HG02973 (cell line): ENCODE data around the gene MICU2.

Source experiments
- ATAC-seq: cut with Tn5 transposase; IDR thresholded peaks from one replicate; pipeline ENCODE4 v1.9.1; 2021; ENCODE audit warnings: moderate library complexity; ENCODE audit not compliant: unreplicated experiment

Gene MICU2

GRCh38 chr13:21504379-21504778, 99.6 kb downstream of the MICU2 start:
- no peak for ATAC-seq

- ATAC-seq = no peak
Measured at GRCh38 chr13:21501686-21502085, 102.3 kb downstream of the MICU2 start.

GRCh38 chr13:21486322-21486721, 117.6 kb downstream of the MICU2 start:
- no peak for ATAC-seq

- no peak for ATAC-seq
Measured at GRCh38 chr13:21483748-21484147, 120.2 kb downstream of the MICU2 start.

- ATAC-seq = no peak
Measured at GRCh38 chr13:21481359-21481758, 122.6 kb downstream of the MICU2 start.

- ATAC-seq = no peak
Measured at GRCh38 chr13:21478881-21479808, 124.8 kb downstream of the MICU2 start.

- peak; percentile 74 for ATAC-seq
Measured at GRCh38 chr13:21476893-21477472, 127.0 kb downstream of the MICU2 start.

GRCh38 chr13:21475115-21475514, 128.9 kb downstream of the MICU2 start:
- no peak for ATAC-seq

GRCh38 chr13:21470785-21471184, 133.2 kb downstream of the MICU2 start:
- no peak for ATAC-seq

GRCh38 chr13:21466527-21466926, 137.4 kb downstream of the MICU2 start:
- no peak for ATAC-seq

- no peak for ATAC-seq
Measured at GRCh38 chr13:21465710-21466160, 138.2 kb downstream of the MICU2 start.

GRCh38 chr13:21463424-21463823, 140.5 kb downstream of the MICU2 start:
- ATAC-seq = no peak

GRCh38 chr13:21461131-21461530, 142.8 kb downstream of the MICU2 start:
- no peak for ATAC-seq

GRCh38 chr13:21458813-21459701, 144.9 kb downstream of the MICU2 start, which contains the start of gene ZDHHC20:
ZDHHC20 (minus strand) TSS chr13:21459303; CDS start chr13:21459171, 132 bp downstream.
- ATAC-seq = peak; percentile 78

GRCh38 chr13:21458451-21458812, 145.5 kb downstream of the MICU2 start:
- peak; percentile 39 for ATAC-seq

GRCh38 chr13:21453387-21454081, 150.4 kb downstream of the MICU2 start:
- ATAC-seq = no peak

GRCh38 chr13:21450936-21451335, 153.0 kb downstream of the MICU2 start:
- no peak for ATAC-seq

GRCh38 chr13:21446656-21447055, 157.3 kb downstream of the MICU2 start:
- no peak for ATAC-seq

GRCh38 chr13:21445759-21446158, 158.2 kb downstream of the MICU2 start:
- no peak for ATAC-seq

GRCh38 chr13:21443171-21443570, 160.8 kb downstream of the MICU2 start:
- no peak for ATAC-seq
